Breast epithelium (tissue), 4 donors: ENCODE data around the gene HOXB1. TPM values are rescaled to one million over a fixed set of nuclear protein-coding genes. Genes with fewer than 3 reads are reported as not detected.

Source experiments
- DNase-seq, 2 donors: peaks; one replicate each; pipeline ENCODE4 v3.0.0-alpha.2; 2019; ENCODE audit warnings: low spot score in 2 of 2
- H3K27ac ChIP-seq, 2 donors: fragments of 200-600 bp; sonication (generic) in 1 of 2; one replicate each; pipeline ENCODE4 v1.5.1; 2016 to 2019; ENCODE audit warnings: mild to moderate bottlenecking in 1 of 2
- H3K27me3 ChIP-seq, 2 donors: fragments of 200-600 bp; sonication (generic) in 1 of 2; one replicate each; pipeline versions ENCODE4 v1.5.1 to v1.6.0; 2017 to 2019; ENCODE audit warnings: control low read depth in 1 of 2, mild to moderate bottlenecking in 1 of 2
- H3K36me3 ChIP-seq: fragments of 200-600 bp; one replicate; pipeline ENCODE4 v1.5.1; 2019
- H3K4me1 ChIP-seq, 2 donors: fragments of 200-600 bp; sonication (generic); one replicate each; pipeline ENCODE4 v1.5.1; 2016 to 2019; ENCODE audit warnings: control low read depth in 1 of 2
- H3K4me3 ChIP-seq, 3 donors: fragments of 200-600 bp; sonication (generic); 1 replicate in 2 of 3; 2 replicates in 1 of 3; pipeline ENCODE4 v1.5.1; 2016 to 2019; ENCODE audit warnings: mild to moderate bottlenecking in 3 of 3, moderate library complexity in 2 of 3
- H3K9me3 ChIP-seq, 2 donors: fragments of 200-600 bp; sonication (generic) in 1 of 2; one replicate each; pipeline ENCODE4 v1.5.1; 2016 to 2019; ENCODE audit warnings: control low read depth in 1 of 2
- CTCF ChIP-seq, 3 donors: fragments of 450-650 bp; IDR thresholded peaks; one replicate each; pipeline ENCODE4 v1.5.1; 2016 to 2017; ENCODE audit warnings: antibody characterized with exemption in 3 of 3, mild to moderate bottlenecking in 3 of 3, moderate library complexity in 3 of 3
- POLR2A ChIP-seq: fragments of 450-650 bp; IDR thresholded peaks from one replicate; pipeline ENCODE4 v1.6.1; 2016; ENCODE audit warnings: antibody characterized with exemption, mild to moderate bottlenecking, moderate library complexity
- POLR2AphosphoS5 ChIP-seq, 3 donors: sonication (generic); formaldehyde crosslinking; IDR thresholded peaks; one replicate each; pipeline ENCODE4 v1.6.1; 2017; ENCODE audit warnings: antibody characterized with exemption in 3 of 3
- intact Hi-C: fragments of 100-400 bp; cut with DNase I; formaldehyde crosslinking; loops from one replicate; pipeline ENCODE4 v1.15.1; 2023; ENCODE audit warnings: low total_unique reads
- total RNA-seq, 3 donors: library from RNA; depleted of rRNA; stranded (reverse); fragments of >200 nt; gene quantifications; one replicate each; pipeline ENCODE4 v1.1.0, GENCODE V29; 2016

Gene HOXB1
- total RNA-seq, 3 donors from 2014 or later, result not detected

DNA sequence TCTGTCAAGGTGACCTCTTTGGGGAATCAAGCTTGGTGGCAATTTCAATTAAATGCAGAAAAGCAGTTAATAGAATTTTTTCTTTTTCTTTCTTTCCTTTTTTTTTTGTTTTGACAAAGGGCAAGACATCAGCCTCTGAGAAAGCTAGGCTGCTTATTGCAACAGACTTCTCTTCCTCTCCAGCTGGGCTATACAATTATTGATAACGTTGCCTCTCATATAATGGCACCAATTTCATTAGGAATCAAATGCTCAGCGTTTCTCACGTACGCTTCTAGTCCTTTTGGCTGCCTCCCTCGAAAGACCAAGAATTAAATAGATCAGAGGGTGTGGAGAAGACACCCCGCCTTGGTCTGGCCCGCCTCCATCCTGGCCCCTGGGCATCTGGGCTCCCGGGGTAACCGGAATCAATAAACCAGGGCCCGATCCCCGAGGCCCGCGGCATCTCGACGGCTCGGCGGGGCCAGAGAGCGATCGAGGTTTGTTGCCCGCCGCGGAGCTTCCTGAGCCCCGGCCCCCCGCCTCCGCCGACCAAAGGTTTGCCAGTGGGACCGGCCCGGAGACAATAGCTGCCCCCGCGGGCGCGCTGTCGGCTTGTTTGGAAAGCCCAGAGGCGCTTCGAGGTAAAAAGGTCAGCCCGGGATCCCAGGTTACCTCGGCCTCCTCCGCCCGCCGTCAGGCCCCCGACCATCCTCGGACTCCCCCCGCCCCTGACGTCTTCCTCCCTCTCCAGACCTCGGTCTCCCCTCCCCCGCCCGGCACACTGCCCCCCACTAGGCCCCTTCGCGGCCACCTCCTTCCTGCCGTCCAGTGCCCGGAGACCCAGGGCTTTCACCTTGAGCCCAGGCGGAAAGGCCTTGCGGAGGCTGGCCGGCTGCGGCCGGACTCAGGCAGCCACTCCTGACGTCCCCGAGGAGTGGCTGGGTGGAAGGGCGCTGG, 3.9 kb downstream of the HOXB1 start:
- peaks cover 0 to 8% of the 10 kb centered on the region in 2 donors for H3K27me3 ChIP-seq
- H3K4me1 ChIP-seq, result no peaks in the 10 kb centered on the region
- H3K36me3 ChIP-seq, result no peaks in the 10 kb centered on the region
- H3K9me3 ChIP-seq, result no peaks in the 10 kb centered on the region
- intact Hi-C loops, result no loop called here
- peak overlapping the region in 2 of 3 donors; percentile 16 to 58 for H3K4me3 ChIP-seq
- TF ChIP-seq POLR2A (no peak), POLR2AphosphoS5 (IDR thresholded peaks at IDR 0.05) (no peak), CTCF (IDR thresholded peaks at IDR 0.05) (no peak)
- H3K27ac ChIP-seq, result peak overlapping the region in 1 of 2 donors; percentile 32
- DNase-seq, result no peak

DNA sequence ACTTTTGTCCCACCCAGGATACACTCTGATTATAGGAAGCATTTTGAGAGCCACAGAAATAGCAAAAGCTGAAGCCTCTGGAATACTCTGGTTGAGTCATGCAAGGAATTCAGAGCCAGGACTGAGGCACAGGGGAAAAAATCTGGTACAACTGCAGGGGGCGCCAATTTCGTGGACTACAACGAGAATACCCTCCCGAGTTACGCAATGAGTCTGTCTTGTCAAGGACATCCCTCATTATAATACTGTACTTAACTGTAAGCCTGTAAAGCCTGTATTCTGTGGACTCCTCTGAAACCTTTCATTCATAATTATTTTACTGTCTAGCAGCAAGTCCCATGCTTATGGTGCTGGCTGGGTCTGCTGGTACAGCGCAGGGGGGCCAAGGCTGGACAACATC, 7.8 kb downstream of the HOXB1 start:
- H3K4me1 ChIP-seq, result no peaks in the 10 kb centered on the region
- DNase-seq, result no peak
- H3K36me3 ChIP-seq, result no peaks in the 10 kb centered on the region
- no peaks in the 10 kb centered on the region for H3K9me3 ChIP-seq
- H3K4me3 ChIP-seq, result no peak overlapping the region
- no peak overlapping the region for H3K27ac ChIP-seq
- intact Hi-C loops, result loop anchor here (5.0 kb wide), 1 partner anchor 61 kb away; no protein-coding TSS in a partner anchor
- H3K27me3 ChIP-seq, result peaks cover 0 to 8% of the 10 kb centered on the region in 2 donors
- TF ChIP-seq POLR2AphosphoS5 (IDR thresholded peaks at IDR 0.05) (no peak), POLR2A (no peak), CTCF (IDR thresholded peaks at IDR 0.05) (no peak)

DNA sequence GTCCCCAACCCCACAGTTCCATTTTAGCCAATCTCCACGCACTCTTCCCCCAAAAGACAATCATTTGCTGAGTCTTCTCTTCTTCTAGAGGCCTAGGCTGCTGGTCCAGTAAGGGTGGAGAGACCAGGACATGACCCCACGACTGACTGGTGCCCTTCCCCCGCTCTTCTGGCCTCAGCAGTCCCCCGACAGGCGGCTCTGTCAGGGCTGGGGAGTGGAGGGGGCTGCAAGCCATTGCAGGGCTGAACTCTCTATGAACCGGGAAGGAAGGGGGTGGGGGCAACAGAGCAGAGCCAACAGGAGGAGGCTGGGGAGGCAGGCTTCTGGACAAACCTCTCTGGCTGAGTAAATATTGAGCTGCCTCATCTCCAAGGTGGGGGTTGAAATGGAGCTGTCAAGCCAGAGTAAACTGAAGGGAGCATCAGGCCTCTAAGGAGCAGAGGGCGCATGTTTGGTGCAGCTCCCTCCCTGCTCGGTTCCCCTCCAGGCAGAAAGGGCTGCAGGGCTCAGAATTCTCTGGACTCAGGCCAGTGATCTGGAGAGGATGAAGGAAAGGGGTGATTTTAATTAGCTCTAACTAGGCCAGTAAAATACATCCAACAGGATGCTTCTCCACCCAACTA, 8.7 kb downstream of the HOXB1 start:
- intact Hi-C loops, result loop anchor here (5.0 kb wide), 1 partner anchor 60 kb away; no protein-coding TSS in a partner anchor
- peak overlapping the region; percentile 12 to 71 for H3K27ac ChIP-seq
- TF ChIP-seq POLR2AphosphoS5 (IDR thresholded peaks at IDR 0.05), result no peak
- no peak for TF ChIP-seq CTCF (IDR thresholded peaks at IDR 0.05)
- TF ChIP-seq POLR2A, result no peak
- DNase-seq, result peak; percentile 27 to 75
- no peaks in the 10 kb centered on the region for H3K4me1 ChIP-seq
- no peak overlapping the region for H3K4me3 ChIP-seq
- H3K9me3 ChIP-seq, result no peaks in the 10 kb centered on the region
- no peaks in the 10 kb centered on the region for H3K36me3 ChIP-seq
- H3K27me3 ChIP-seq, result peaks cover 0 to 8% of the 10 kb centered on the region in 2 donors

GRCh38 chr17:48520631-48521079, 10.2 kb downstream of the HOXB1 start:
- H3K4me3 ChIP-seq, result no peak overlapping the region
- intact Hi-C loops, result loop anchor here (5.0 kb wide), 1 partner anchor 58 kb away; no protein-coding TSS in a partner anchor
- no peaks in the 10 kb centered on the region for H3K27me3 ChIP-seq
- peak overlapping the region in 1 of 2 donors; percentile 25 for H3K27ac ChIP-seq
- H3K36me3 ChIP-seq, result no peaks in the 10 kb centered on the region
- no peaks in the 10 kb centered on the region for H3K9me3 ChIP-seq
- TF ChIP-seq POLR2AphosphoS5 (IDR thresholded peaks at IDR 0.05), result no peak
- no peak for TF ChIP-seq POLR2A
- TF ChIP-seq CTCF (IDR thresholded peaks at IDR 0.05), result no peak
- DNase-seq, result no peak
- H3K4me1 ChIP-seq, result no peaks in the 10 kb centered on the region

DNA sequence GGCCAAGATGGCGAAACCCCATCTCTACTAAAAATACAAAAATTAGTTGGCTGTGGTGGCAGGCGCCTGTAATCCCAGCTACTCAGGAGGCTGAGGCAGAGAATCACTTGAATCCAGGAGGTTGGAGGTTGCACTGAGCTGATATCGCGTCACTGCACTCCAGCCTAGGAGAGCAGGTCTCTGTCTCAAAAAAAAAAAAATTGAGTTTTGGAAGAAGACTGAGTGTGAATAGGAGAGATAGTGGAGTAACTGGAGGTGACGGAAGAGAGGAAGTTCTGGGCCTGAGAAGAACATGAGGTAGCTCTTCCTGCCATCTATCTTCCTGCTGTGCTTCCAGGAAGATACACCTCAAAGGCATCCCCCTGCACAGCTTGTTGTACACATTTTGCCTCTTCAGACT, 11.4 kb downstream of the HOXB1 start:
- H3K4me1 ChIP-seq, result no peaks in the 10 kb centered on the region
- H3K9me3 ChIP-seq, result no peaks in the 10 kb centered on the region
- H3K4me3 ChIP-seq, result no peak overlapping the region
- intact Hi-C loops, result no loop called here
- H3K27me3 ChIP-seq, result no peaks in the 10 kb centered on the region
- H3K36me3 ChIP-seq, result no peaks in the 10 kb centered on the region
- H3K27ac ChIP-seq, result no peak overlapping the region
- DNase-seq, result no peak
- no peak for TF ChIP-seq POLR2AphosphoS5 (IDR thresholded peaks at IDR 0.05)
- no peak for TF ChIP-seq POLR2A
- no peak for TF ChIP-seq CTCF (IDR thresholded peaks at IDR 0.05)
